CD4-positive, alpha-beta T cell treated with Interleukin-6 at 100 ng/mL for 8 hours (primary cell): ENCODE results near the gene CALCR.

Experiments
- DNase-seq: peaks from one replicate; pipeline ENCODE4 v3.0.0-alpha.2; 2020; ENCODE audit warnings: mixed read lengths, low spot score

CALCR gene

DNA sequence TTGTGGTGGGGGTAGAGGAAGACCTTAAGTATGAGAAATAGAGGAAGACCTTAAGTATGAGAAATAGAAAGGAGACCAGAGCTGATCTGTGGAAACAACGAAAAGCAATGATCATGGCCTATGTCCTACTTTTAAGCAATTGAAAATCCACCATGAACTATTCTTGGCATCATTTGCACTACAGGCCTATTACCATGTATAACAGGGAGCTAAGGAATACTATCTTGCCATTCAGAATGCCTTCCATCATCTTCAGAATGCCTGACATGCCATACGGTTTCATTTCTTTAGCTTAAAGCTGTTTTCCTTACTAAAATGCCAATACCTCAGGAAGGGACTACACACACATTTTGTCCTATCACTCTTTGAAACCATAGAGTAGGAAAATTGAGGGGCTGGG, 127.0 kb downstream of the CALCR start:
- no peak for DNase-seq

DNA sequence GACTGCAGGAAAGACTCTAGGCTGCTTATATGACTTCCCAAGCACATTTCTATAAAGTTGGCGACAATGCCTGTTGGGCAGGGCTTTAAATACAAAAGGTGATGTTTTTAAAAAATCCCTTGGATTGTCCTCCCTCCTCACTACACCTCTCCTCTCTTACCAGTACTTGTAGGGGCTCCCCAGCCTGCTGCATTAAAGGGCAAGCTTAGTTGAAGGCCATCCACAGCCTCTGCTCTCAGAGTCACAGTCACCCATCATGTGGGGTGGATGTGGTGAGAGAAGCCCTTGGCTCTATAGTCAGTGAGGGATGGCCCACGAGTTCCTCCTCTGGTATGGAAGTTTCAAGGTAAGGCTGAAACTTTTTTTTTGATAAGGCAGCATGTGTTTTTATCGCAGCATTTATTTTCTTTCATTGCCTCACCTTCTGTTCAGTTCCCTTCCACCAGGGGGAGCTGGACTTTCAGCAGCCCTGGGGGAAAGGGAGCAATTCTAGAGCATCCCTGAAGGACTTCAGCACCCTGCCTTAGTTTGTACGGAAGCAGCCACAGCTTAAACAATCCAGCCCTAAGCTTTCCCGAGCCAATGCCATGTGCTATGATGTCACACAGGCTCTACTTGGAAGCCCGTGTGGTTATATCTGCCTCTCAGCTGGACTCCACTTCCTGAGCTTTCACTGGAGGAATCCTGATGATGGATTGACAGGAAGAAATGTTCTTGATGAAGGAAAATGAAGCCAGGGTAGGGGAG, 131.9 kb downstream of the CALCR start:
- no peak for DNase-seq

DNA sequence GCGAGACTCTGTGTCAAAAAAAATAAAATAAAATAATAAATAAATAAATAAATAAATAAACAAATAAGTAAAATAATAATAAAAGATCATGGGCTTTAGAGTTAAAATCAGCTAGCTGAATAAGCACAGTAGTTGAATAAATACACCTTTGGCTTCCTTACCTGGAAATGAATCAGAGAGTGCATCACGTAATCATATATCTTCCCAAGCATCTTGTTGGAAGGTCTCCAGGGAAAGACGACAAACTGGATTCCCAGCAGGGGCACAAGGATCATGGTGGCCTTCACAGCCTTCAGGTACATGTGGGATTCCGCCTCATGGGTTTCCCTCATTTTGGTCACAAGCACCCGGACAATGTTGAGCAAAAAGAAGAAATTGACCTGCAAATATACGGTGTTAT, 138.7 kb downstream of the CALCR start:
- no peak for DNase-seq

DNA sequence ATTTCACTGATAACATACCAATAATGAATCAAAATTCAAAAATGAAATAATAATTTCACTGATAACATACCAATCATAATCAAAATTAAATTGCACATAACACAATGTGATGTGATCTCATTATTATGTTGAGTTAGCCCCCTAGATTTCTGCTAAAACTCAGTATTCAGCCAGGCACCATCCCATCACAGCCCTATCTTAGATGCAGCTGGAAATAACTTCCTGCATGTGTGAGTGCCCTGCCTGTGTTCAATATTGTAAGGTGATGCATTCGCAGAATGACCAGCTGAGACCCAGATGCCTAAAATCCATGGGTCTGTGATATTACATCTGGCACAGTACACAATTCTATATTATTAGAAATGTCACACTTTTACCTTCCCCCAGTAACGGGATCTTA, 142.4 kb downstream of the CALCR start:
- no peak for DNase-seq

DNA sequence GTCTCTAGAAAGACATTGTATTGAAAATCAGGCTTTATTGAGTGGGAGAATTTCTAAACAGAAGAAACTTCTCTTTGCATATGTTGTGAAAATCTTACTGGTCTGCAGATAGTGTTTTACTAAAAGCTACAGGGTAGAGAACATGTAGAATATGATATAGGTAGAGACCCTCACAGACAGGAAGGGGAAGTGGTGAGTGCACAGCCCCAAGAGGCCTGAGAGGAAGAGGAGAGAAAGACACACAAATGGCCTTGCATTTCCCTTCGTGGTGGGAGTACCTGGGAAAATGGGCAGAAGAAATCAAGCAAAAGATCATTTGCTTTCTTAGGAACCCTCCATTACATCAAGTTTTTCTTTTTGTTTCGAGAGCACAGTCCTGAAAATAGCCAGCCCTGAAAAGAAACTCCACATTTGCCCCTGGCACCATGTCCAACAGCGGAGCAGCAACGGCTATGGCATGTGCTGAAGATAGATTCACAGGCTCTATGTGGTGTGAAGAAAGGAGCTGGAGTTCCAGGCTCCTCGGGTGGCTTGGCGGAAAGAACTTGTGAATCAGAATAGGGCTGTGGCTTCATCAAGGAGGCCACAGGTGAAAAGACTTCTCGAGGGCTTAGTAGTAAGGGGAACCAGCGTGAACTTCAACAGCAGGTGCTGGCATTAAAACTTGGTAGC, 143.5 kb downstream of the CALCR start:
- DNase-seq = no peak

DNA sequence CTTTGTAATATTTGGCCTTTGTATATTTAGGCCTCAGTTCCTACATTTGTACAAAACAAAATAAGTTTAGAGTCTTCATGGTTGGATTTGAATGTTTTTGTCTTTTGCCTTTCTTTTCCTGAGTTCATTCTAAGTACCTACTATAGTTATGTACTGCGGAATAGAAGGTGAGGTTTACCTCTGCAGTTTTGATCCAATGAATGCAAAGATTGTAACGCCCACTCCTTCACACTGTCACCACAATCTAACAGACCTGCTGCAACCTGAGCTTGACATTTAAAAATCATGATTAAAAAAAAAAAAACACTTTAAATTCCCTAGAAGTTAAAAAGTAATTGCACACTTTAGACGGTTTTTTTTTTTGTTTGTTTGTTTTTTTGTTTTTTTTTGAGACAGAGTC, 145.0 kb downstream of the CALCR start:
- no peak for DNase-seq

DNA sequence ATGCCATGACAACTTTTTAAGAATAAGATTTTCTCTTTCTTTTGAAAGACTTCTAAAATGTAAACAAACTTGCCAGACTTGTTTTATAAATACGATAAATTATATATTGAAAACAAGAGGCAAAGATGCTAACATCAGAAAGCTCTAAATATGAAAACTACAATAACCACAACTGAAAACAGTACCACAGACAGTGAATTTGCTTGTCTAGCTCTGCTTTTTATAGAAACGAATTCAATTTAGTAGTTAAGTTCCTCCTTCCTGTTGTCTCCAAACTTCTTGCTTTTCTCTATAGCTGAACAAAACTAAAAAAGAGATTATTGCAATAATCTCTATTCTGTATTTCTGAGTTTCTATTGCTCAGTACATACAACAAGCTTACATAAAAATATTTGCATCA, 147.4 kb downstream of the CALCR start:
- DNase-seq = no peak

DNA sequence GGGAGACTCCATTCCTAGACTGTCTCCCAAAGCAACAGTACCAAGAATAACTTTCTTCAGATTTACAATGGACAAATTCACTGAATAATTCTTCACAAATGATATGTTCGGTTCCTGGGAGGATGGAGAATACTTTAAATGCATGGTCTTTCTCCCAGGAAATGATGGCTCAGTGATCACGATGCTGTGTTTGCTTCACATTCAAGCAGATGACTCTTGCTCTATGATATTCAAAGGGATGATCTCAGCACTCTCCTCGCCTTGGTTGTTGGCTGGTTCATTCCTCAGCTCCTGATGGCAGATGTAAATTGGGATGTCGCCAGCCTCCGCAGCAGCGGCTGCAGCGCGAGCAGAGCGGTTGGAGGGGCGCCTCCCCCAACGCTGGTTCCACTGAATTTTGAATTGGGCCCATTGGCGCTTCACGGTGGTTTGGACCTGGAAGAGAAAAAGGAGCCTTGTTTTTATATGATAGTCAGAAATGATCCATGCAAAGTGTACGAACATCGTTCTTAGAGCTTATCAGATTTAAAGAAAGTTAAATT, 148.3 kb downstream of the CALCR start:
- no peak for DNase-seq

DNA sequence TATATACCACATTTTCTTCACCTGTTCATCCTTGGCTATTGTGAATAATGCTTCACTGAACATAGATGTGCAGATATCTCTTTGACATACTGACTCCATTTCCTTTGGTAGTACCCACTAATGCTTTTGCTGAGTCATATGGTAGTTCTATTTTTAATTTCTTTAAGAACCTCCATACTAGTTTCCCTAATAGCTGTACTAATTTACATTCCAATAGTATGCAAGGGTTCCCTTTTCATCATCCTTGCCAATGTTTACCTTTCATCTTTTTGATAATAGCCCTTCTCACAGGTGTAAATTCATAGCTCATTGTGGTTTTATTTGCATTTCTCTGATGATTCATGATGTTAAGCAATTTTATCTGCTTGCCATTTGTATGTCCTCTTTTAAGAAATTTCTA, 159.9 kb downstream of the CALCR start:
- no peak for DNase-seq

DNA sequence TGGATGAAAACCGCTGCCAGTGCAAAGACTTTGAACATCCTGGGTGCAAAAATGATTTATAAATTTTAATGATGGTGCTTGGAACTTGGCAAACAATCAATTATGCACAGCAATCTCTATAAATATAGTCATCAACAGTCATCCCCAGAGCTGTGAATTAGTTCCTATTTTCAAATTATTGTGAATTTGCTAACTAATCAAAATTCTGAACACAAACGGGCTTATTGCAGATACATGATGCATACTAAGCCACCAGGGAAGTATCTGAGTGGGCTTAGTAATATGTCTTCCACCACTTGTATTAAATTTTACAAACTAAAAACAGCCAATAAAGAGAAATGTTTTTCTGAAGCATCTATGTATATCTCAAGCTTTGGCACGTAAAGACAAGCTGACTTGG, 165.2 kb downstream of the CALCR start:
- no peak for DNase-seq

DNA sequence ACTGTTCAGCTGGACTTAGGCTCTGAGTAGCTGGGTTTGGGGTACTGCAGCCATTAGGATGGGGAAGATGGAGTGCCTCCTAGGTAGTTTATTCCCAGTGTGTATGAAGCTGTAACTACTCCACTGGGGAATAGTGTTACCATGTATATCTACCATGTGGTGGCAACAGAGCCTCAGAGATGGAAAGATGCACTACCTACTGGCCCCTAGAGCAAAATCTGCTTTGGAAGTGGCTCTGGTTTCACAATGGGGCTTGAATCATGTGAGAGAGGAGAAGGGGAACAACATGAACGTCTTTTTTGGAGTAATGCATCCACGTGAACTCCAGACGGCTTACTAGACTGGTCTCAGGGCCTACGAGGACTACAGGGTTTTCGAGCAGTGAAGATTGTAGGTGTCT, 167.3 kb downstream of the CALCR start:
- DNase-seq = no peak

DNA sequence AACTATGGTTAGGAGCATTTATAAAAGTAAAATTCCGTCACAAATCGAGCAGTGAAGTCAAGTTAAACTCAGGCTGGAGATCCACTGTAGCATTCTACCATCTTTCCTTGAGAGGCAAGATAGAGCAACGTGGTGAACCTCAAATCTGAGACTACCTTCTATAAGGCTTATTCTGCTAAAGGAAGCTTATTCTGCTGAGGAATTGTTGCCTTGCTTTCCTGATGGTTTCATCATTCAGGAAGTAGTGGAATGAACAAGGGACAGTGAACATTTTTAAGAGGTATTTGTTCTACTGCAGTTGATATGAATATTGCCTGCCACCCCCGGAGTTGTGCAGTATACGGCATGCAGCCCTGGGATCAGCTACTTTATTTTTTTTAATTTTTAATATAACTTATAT, 171.6 kb downstream of the CALCR start:
- no peak for DNase-seq

DNA sequence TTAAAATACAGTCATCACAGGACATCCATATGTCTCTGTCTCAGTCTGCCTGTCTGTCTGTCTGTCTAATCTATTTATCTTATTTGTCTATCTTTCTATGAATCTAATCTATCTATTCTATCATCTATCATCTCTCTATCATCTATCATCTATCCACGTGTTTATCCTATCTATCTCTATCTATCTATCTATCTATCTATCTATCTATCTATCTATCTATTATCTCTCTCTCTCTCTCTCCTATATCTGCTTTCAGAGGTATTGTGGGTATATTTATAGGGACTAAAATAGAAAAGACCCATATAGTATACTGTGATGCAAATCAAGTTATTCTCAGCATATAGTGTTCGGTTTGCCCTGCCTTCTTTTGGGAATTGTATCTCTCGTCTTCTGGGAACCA, 174.9 kb downstream of the CALCR start:
- DNase-seq = no peak

DNA sequence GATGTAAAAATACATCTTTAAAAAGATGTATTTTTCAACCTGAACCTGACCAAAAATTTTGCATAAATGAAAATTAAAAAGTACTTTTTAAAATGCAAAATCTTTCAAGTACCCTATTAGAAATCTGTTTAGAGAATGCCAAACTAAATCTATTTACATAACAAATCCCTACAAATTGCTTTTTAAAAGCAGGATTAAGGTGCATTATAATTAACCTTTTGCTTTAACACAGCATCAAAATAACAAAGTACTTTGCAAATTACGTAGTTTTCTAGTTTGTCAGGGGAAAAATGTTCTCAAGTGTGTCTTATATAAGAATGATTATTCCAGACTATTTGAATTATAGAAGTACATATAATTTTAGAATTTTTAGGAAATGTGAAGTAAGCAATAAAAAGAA, 181.5 kb downstream of the CALCR start:
- DNase-seq = no peak

DNA sequence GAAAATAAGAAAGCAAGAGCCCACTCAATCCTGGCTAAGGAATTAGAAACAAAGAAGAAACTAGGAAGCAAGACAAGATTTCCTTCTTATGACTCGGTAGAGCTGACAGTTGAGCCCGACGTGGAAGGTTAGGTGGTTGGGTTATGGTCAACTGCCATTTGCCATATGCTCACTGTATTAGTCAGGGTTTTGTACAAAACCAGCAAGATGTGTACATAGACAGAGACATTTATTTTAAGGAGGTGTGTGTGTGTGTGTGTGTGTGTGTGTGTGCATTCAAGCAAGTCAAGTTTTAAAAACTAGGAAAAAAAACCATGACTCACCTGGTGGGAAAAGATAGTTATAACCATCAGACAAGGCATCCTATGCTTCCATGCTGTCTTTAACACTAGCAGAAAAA, 183.9 kb downstream of the CALCR start:
- no peak for DNase-seq

DNA sequence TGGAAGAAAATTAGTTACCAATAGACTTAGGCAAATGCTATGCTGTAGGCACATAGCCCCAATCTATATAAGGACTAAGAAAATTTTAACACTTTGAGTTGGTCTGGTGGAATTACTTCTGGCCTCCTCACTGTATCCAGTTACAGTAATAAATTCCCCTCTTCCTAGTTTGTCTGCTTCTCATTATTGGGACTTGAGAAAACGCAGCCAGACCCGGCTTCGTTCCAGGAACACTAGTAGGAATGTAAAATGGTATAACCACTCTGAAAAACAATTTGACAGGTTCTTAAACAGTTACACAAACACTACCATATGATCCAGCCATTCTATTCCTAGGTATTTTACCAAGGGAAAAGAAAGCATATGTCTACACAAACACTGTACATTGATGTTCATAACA, 192.2 kb downstream of the CALCR start:
- DNase-seq = no peak

DNA sequence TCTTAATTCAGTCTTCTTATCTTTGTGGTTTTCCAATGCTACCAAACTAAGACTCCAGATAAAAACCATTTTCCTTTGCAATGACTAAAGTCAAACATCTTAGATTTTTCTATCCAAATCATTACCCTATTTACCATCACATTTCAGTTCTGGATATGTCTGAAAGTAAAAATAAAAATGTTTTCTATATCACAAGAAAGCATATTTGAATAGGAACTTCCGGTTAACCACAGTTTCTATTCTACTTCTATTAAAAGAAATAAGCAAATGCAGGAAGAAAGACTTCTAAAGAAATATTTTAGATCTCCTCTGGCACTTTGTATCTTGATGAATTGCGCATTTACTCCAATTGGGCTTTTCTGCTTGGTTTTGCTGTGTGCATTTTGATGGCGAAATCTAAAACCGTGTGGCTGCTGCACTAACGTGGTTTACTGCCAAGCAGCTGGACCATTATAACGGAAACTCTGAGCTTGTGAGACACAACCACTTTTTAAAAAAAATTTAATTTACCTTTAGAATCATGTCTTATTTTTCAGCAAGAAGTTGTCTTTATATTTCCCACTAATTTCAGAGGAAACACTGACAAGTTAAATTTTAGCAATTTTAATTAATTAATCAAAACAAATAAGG, 196.3 kb downstream of the CALCR start:
- no peak for DNase-seq

DNA sequence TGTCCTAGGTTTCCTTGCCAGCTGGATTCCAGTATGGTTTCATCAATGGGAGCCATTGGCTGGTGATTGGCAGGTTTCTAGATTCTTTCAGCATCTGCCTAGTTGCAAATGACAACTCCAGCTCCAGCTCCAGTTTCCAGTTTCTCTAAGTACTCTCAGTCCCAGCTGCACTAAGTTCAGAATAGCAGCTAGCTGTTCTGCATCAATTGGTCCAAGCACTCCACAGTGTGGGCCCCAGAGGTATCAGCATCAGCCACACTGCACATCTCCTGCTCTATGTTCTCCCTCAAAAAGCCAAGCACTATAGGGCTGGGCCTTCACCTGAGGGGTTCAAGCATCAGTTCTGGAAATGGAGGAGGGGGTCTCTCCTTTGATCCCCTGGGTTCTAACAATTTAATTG, 198.9 kb downstream of the CALCR start:
- DNase-seq = no peak
